GM18511 (cell line): Measurements from ENCODE around the gene CXCL6.

ENCODE experiments used
- ATAC-seq: cut with Tn5 transposase; IDR thresholded peaks from one replicate; pipeline ENCODE4 v1.9.1; 2021; ENCODE audit warnings: mild to moderate bottlenecking, moderate library complexity; ENCODE audit not compliant: unreplicated experiment

The CXCL6 gene

GRCh38 chr4:73865431-73866096 lies 29.1 kb downstream of the CXCL6 start:
- no peak for ATAC-seq

GRCh38 chr4:73866246-73866645 lies 29.8 kb downstream of the CXCL6 start:
- no peak for ATAC-seq

GRCh38 chr4:73867783-73868182 lies 31.3 kb downstream of the CXCL6 start:
- ATAC-seq, result no peak

- no peak for ATAC-seq
Measured at GRCh38 chr4:73868206-73869129, 32.0 kb downstream of the CXCL6 start.

- no peak for ATAC-seq
Measured at GRCh38 chr4:73869130-73870055, 32.9 kb downstream of the CXCL6 start, which contains the start of gene CXCL1. TSS of gene CXCL1 (plus strand) at chr4:73869393. CDS start at chr4:73869471, 78 bp downstream.

DNA sequence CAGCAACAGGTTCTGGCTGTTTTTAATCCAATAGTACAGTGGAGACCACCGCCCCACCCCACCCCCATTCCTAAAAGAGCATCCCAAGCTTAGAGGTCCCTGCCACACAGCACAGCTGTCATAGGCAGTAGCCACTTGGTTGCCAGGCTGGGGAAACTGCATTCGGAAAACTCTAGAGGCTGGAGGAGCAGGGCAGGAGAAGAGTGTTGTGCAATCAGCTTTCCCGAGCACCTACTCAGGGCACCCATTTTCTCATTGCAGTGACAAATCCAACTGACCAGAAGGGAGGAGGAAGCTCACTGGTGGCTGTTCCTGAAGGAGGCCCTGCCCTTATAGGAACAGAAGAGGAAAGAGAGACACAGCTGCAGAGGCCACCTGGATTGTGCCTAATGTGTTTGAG lies 33.8 kb downstream of the CXCL6 start:
- no peak for ATAC-seq

DNA sequence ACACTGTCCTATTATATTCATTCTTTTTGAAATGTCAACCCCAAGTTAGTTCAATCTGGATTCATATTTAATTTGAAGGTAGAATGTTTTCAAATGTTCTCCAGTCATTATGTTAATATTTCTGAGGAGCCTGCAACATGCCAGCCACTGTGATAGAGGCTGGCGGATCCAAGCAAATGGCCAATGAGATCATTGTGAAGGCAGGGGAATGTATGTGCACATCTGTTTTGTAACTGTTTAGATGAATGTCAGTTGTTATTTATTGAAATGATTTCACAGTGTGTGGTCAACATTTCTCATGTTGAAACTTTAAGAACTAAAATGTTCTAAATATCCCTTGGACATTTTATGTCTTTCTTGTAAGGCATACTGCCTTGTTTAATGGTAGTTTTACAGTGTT lies 34.3 kb downstream of the CXCL6 start:
- ATAC-seq, result no peak

- ATAC-seq, result no peak
Measured at GRCh38 chr4:73871511-73872310, 35.2 kb downstream of the CXCL6 start.

DNA sequence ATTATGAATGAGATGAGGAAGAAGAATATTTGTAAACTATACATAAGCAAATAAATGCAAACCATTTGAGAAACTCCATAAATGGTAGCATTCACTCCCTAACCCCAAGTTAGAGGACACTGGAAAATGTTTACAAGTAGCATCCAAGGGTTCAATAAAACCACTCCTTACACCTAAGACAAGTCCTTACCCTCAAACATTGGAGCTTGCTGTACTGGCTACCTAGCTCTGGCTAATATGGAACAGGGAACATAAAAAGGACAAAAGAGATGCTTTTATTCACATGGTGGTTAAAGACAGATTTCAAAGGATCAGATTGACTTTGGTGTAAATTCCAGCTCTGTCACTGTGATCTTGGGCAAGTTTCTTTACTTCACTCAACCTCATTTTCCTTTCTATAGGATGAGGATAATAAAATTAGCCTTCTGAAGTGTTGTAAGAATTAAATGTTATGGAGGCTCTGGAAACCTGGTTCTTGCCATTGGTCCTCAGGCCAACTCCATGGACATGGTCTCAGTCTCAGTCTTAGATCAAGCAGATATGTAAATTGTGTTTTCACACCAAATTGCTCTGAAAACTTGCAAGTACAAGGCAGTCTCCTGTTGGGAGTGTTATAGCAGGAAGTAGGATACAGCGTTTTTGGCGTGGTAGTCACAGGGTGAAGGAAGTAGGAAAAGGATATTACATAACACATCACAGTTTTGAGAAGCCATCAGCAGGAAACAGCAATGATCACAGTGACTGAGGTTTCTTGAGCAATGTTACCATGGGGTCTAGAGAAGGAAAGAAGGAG lies 36.0 kb downstream of the CXCL6 start:
- ATAC-seq, result no peak

GRCh38 chr4:73874386-73874785 lies 37.9 kb downstream of the CXCL6 start:
- no peak for ATAC-seq

GRCh38 chr4:73875401-73875800 lies 38.9 kb downstream of the CXCL6 start:
- no peak for ATAC-seq

GRCh38 chr4:73883306-73883705 lies 46.8 kb downstream of the CXCL6 start:
- ATAC-seq, result no peak

DNA sequence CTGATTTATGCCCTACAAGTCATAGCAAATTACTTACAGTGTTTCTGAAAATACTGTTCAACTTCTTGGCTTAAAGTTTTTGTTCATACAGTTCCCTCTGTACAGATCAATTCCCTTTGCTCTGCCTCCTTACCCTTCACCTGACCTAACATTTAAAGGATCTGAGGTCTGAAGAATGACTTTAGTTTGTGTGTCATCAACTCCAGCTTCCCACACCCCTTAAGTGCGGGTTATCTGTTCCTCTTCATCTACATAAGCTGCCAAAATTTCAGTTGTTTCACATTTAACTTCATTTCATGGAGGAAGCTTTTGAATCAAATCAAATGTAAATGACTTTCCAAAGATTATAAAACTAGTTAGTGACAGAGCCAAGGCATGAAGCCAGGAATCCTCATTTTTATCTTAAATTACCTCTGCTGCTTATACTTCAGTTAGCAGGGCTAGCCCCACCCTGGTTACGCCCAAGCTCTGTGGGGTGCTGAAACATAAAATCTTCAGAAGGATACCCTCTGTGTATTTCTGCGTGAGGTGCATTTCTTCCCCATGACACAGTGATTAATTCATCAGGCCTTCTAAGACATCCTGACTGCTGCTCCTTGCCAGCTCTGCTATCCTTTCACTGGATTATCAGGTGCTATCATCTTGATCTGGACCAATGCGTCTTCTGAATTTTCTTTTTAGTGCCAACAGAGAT lies 49.2 kb downstream of the CXCL6 start:
- ATAC-seq, result no peak
